ENCODE data around the gene SHISA7.
"Not testable (repeated sequence)": the region's sequence is repeated elsewhere in the genome, so short reads cannot be mapped to it uniquely, and the experiment has no call there.

SHISA7 gene

DNA sequence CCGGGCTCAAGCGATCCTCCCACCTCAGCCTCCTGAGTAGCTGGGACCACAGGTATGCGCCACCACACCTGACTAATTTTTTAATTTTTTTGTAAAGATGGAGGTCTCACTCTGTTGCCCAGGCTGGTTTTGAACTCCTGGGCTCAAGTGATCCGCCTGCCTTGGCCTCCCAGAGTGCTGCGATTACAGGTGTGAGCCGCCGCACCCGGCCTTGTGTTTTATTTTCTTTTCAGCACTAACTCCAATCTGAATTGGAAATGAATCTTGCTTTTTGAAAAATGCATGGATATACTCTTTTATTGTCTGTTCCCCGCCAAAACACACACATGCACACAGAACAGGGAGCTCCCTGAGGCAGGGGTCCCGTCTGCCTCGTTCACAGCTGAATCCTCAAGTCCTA, 19.6 kb upstream of the SHISA7 start:
- DNase-seq = no peak

- DNase-seq = no peak
Measured at GRCh38 chr19:55461974-55462626, 19.0 kb upstream of the SHISA7 start.

DNA sequence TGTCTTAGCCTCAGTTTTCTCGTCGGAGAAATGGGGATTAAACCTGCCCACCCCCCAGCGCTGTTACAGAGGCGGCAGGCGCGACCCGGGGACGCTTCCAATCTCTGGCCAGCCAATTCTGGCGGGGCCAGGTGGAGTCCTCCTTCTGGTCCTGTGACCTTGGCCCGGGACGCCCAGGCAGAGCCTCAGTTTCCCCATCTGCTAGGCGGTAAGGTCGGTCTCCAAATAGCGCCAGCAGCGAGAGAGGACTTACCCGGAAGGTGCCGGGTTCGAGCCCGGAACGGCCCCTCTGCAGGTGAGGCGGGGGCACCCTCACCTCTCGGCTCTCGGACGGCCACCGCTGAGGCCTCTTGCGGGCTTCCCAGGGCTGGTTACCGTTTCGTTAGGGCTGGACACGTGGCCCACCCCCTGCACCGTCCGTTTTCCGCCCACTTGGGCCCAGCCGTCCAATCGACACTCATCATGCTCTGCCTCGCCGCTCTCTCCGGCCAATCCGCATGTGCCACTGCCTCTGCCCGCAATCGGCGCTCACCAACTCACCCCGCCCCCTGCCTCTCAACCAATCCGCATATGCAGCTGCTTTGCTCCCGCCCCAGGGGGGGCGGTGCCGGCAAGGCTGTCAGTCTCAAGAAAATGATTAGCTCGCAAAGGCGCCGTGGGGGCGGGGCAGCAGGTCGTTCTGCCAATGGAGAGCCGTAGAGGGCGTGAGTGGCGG, 18.3 kb upstream of the SHISA7 start, which contains the start of gene ISOC2:
TSS of gene ISOC2 (minus strand) at position 384 of the 715 bp plus-strand sequence. CDS start 5,156 bp downstream, outside the sequence.
- peak; percentile 98 for DNase-seq

DNA sequence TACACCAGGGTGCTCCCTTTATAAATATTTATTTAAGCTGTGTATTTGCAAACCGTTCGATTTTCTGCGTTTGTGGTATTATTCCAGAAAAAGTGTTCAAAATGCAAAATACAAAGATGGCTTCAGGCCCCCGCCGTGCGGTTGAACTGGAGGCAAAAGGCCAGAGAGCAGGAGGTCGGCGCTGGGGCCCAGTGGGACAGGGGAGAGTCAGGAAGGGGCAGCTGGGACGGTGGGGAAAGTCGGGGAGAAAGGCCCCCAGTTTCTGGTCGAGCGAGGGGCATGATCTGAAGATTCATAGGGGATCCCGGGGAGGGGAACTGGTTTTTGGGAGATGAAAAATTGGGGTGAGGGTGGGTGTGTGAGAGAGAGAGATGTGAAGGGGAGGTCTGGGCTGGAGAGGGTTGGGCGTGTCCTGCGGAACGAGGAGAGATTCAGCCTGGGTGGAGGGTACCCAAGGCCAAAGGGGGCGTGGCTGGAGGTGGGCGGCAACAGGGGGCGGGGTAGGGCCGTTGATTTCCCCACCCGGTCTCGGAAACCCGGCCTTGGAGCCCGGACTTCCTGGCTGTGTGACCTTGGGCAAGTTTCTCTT, 17.7 kb upstream of the SHISA7 start:
- DNase-seq = peak; percentile 59

- DNase-seq = no peak
Measured at GRCh38 chr19:55459950-55460657, 17.0 kb upstream of the SHISA7 start.

DNA sequence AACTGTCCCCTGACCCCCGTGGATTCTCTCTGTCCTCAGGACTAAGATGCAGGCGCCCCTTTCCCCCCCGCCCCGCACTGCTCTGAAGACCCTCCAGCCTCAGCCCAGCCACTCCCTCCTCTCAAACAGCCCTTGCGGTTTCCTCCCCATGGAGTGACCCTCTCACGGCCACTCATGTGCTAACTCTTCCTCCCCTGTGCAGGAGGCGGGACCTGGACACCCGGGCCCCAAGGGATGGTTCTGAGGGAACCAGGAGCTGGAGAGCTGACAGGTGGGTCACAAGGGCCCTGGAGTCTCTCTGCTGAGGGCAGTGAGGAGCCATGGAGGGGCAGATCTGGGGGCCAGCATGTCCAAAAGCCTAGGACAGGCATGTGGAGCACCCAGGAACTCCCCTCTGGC, 16.4 kb upstream of the SHISA7 start:
- no peak for DNase-seq

GRCh38 chr19:55457683-55458457, 14.8 kb upstream of the SHISA7 start:
- no peak for DNase-seq

DNA sequence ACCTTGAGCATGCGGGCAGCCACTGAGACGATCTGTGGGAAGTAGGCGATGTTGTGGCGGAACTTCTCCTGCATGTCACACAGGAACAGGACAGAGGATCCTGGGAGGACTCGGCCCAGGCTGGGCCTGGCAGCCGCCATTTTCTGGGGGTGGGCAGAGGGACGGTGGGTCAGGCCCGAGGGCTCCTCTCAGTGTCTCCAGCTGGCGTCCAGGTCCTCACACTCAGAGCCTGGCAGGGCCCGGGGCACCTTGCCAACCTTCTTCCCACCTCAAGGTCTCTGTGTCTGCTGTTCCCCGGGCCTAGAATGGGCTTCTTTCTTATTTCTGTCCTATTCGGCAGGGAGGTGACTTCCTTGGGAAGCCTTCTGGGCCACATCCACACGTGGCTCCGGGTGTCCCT, 13.2 kb upstream of the SHISA7 start:
- no peak for DNase-seq

DNA sequence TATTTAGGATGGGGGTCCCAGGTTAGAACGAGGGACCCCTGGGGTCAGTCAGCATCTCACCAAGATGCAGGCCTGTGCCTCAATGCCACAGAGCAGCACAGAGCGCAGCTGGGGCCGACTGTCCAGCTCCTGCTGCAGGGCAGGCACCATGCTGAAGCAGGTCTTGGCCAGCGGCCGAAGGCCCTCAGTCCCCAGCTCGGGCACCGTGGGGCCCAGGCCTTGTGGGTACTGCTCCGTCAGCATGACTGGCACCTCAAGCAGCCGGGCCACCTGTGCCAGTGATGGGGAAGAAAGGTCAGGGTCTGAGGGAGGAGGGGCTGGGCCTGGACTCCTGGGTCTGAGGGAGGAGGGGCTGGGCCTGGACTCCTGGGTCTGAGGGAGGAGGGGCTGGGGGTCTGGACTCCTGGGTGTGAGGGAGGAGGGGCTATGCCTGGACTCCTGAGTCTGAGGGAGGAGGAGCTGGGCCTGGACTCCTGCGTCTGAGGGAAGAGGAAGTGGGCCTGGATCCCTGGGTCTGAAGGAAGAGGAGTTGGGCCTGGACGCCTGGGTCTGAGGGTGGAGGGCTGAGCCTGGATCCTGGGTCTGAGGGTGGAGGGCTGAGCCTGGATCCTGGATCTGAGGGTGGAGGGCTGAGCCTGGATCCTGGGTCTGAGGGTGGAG, 12.6 kb upstream of the SHISA7 start:
- no peak for DNase-seq

GRCh38 chr19:55454787-55455243, 11.7 kb upstream of the SHISA7 start:
- peak; percentile 20 for DNase-seq

DNA sequence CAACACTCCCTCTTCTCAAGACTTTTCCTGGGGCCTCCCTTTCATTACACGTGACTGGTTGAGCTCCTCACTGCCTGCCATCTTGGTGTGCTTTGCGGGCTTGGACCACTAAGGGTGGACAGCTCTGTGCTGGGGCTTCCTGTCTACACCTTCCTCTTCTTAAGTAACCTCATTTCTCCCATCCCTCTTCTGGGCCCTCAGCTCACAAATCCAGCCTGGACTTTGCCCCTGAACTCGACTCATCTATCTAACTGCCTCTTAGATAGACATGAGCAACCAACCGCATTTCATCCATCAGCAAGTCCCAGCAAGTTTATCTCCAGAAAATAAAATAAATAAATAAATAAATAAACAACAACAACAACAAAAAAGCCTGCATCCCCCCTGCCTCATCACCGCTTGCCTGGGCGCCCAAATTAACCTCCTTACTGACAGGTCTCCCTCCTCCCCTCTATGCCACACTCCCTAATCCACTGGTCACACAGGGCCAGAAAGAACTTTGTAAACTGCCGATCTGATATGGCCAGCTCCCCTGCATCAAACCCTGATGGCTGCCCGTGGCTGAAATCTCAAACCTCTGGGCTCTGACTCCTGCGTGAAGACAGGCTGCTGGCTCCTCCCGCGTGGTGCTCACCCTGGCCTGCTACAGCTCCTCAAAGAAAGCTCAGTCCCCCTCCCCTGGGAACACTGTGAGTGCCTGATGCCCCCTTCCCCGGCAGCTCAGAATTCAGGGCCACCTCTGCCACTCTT, 10.6 kb upstream of the SHISA7 start:
- no peak for DNase-seq

DNA sequence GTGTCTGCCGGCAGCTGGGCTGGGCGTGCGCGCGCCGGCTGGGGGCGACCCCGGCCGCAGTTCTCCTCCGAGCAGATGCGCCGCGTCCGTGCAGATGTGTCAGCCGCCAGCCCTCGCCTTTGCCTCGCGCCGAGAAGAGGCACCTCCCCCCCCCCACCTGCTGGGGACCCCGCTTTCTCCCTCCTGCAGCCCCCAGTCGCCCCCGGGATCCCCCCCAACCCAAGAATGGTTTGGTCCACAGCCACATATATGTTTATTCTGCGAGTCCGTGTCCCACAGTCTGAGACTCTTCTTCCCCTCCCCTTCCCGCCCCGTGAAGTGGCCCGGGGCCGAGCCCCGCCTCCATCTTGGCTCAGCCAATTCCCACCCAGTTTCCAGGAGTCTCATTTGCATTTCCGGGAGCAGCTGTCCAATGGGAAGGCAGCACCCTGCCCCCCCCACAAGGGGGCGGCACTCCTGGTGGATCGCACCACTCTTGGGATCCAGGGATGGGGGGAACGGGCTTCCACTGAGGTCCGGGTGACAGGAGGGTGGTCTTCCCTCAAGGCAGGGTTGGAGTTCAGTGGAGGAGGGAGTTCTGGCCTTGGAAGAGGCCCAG, 9.7 kb upstream of the SHISA7 start:
- DNase-seq = peak; percentile 86

DNA sequence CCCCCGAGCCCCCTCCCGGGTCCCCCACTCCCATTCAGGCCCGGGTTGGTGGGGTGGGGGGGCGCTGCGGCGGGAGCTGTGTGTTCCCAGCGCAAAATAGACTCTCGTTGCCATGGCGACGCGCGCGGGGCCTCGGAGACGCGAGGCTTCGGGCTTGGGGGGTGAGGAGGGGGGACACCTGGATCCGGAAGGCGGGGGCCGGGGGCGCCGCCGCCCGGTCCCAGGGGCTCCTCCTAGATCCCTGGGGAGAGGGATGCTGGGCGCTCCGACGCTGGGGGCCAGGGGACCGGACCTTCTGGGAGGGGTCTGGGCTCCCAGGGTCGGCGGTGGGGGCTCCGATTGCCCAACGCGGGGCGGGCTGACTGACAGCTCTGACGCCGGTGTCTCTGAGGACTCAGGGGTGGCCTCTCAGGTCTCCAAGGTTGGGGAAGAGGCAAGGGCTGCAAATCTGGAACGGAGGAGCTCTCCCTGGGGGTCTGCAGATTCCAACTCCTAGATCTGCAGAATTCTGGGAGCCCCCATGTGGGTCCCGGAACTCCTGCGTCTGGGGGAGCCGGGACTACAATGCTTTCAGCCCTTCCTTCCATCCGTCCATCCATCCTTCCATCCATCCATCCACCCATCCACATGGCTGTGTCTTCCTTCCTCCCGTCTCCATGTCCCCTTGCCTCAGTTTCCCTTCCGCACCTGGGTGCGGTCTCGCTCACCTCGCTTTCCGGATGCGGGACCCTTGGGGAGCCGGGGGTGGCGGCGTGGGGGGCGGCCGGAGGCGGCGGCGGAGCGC, 9.1 kb upstream of the SHISA7 start:
- DNase-seq = no peak

DNA sequence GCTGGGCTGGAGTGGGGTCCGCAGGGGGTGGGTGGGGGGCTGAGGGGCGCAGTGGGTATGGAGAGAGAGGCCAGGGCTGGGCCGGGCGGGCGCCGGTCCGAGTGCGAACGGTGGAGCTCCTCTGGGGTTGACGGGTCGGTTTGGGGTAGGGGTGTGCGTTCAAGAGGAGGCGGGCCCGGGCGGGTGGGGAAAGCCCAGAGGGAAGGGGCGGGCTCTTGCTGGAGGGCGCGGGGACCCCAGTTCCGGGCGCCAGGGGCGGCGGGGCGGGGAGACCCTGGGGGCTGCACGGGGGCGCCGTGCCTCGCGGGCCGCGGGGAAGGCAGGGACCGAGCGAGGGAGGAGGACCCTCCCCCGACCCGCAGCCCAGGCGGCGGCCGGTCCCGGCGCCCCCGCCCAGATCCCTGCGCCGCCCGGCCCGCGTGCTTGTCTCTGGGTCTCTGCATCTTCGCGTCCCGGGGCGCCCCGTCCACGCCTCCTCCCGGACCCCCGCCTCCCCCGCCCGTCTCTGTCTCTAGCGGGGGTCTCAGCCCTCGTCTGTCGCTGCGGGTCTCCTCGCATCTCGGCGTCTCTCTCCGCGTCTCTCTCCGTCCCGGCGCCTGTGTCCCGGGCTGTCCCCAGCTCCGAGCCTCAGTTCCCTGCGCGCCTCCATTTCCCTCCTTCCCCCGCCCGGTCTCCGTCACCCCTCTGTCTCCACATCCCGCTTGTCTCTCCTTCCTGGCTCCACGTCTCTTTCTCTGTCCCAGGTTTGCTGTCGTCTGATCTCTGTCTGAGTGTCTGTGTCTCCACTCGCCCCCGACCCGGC, 8.3 kb upstream of the SHISA7 start:
- no peak for DNase-seq

- no peak for DNase-seq
Measured at GRCh38 chr19:55449469-55449868, 6.4 kb upstream of the SHISA7 start.

- not testable (repeated sequence) for DNase-seq
Measured at GRCh38 chr19:55448175-55448490, 5.0 kb upstream of the SHISA7 start.

GRCh38 chr19:55447421-55448174, 4.5 kb upstream of the SHISA7 start:
- DNase-seq = no peak

DNA sequence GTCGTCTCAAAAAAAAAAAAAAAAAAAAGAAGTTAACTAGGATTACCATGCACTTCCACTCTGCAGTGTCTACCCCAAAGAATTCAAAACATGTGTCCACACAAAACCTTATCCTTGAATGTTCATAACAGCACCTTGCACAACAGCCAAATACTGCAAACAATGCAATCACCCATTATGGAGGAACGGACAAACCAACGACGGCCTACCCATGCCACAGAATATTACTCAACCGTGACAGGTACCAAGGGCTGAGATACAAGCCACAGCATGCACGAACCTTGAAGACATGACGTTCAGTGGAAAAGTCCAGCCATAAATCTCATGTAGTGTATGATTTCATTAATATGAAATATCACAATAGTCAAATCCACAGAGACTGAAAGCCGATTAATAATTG, 3.0 kb upstream of the SHISA7 start:
- no peak for DNase-seq

- DNase-seq = no peak
Measured at GRCh38 chr19:55444646-55445045, 1.5 kb upstream of the SHISA7 start.

Data from SHP77 treated with DMSO at 0.1 percent for 48 hours (cell line).